ENCODE data around the gene MPG. TPM values are rescaled to one million over a fixed set of nuclear protein-coding genes. Genes with fewer than 3 reads are reported as not detected.

MPG gene
- total and polyA plus RNA-seq, 12 donors, result 32.2 to 88.5 (median 41.1) TPM

DNA sequence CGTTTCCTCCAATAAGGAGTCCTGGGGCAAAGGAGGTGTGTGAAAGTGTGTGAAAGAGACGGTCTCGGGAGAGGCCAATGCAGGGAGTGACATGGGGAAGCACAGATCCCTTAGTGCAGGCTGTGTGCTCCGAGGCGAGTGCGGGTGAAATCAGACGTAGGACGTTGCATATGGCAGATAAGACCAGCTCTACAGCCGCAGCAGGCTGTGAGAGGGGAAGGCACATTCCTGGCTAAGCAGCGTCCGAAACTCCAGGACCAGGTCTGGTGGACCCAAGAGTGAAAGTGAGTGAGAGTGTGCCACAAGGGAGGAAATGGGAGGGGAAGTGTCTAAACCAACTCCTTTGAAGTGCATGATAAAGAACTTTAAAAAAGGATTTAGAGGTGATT lies 36.0 kb upstream of the MPG start:
- Histone ChIP-seq H3K27ac (no peak overlapping the region), H3K4me3 (peak overlapping the region in 8 of 10 donors; percentile 14 to 44 (median 38)), H3K9me3 (no peaks in the 10 kb centered on the region), H3K4me1 (peaks cover 0 to 7% (median 0%) of the 10 kb centered on the region in 9 donors), H3K27me3 (no peaks in the 10 kb centered on the region), H3K36me3 (peaks cover 0 to 41% (median 8%) of the 10 kb centered on the region in 9 donors)
- 82% methylated on average over 11 of the region's 11 CpGs for WGBS, 2 donors
- peak in 3 of 8 donors; percentile 23 to 45 (median 40) for ATAC-seq
- TF ChIP-seq, protein P1, sequence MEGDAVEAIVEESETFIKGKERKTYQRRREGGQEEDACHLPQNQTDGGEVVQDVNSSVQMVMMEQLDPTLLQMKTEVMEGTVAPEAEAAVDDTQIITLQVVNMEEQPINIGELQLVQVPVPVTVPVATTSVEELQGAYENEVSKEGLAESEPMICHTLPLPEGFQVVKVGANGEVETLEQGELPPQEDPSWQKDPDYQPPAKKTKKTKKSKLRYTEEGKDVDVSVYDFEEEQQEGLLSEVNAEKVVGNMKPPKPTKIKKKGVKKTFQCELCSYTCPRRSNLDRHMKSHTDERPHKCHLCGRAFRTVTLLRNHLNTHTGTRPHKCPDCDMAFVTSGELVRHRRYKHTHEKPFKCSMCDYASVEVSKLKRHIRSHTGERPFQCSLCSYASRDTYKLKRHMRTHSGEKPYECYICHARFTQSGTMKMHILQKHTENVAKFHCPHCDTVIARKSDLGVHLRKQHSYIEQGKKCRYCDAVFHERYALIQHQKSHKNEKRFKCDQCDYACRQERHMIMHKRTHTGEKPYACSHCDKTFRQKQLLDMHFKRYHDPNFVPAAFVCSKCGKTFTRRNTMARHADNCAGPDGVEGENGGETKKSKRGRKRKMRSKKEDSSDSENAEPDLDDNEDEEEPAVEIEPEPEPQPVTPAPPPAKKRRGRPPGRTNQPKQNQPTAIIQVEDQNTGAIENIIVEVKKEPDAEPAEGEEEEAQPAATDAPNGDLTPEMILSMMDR (IDR thresholded peaks at IDR 0.05), result no peak
- no peak for DNase-seq
- intact Hi-C loops (cut with DNase I), result no loop called here

DNA sequence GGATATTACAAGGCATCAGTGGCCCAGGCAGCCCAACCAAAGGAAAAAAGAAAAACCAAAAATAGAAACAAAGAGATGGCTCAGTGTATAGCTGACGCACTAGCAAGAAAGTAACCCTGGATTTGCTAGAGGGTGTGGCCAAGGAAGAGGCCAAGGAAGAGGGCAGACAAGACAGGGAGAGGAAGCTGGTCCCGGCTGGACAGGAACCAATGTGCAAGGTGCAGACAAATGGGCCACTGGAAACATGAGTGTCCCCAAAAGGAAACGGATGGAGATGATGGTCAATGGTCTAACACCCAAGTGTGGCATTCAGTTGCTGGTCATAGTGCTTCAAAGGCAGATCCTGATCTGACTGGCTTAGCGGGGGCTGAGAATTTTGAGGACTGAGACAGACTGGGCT lies 35.3 kb upstream of the MPG start:
- H3K27me3 ChIP-seq, result no peaks in the 10 kb centered on the region
- H3K36me3 ChIP-seq, result peaks cover 0 to 46% (median 12%) of the 10 kb centered on the region in 9 donors
- intact Hi-C loops (cut with DNase I), result no loop called here
- no peak for ATAC-seq
- TF ChIP-seq, protein P1 (IDR thresholded peaks at IDR 0.05), result no peak
- no peak for DNase-seq
- no peak overlapping the region for H3K4me3 ChIP-seq
- H3K27ac ChIP-seq, result no peak overlapping the region
- no peaks in the 10 kb centered on the region for H3K9me3 ChIP-seq
- 80 to 82% methylated on average over 4 of the region's 4 CpGs for WGBS, 2 donors
- H3K4me1 ChIP-seq, result peaks cover 0 to 7% (median 0%) of the 10 kb centered on the region in 9 donors

DNA sequence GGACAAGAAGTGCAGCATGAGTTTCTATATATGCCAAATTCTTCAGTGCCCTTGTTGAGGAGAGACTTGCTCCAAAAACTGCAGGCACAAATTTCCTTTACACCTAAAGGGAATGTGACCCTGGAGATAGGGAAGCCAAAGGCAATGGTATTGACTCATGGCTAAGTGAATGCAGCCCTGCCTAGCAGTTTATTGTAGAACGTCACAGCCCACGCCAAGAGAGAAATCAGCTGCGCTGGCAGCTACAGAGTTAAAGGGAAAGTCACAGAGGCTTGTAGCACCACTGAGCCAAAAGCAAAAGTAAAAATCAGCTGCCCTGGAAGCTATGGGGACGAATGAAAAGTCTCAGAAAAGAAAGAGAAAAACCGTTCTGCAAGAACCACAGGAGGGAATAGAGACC lies 34.7 kb upstream of the MPG start:
- TF ChIP-seq, protein P1 (IDR thresholded peaks at IDR 0.05), result no peak
- WGBS, 2 donors, result 83 to 87% methylated on average over 5 of the region's 5 CpGs
- Histone ChIP-seq H3K4me3 (no peak overlapping the region), H3K9me3 (no peaks in the 10 kb centered on the region), H3K27ac (no peak overlapping the region), H3K27me3 (no peaks in the 10 kb centered on the region), H3K4me1 (peaks cover 0 to 7% (median 0%) of the 10 kb centered on the region in 9 donors), H3K36me3 (peaks cover 0 to 49% (median 12%) of the 10 kb centered on the region in 9 donors)
- no peak for ATAC-seq
- DNase-seq, result no peak
- intact Hi-C loops (cut with DNase I), result no loop called here

DNA sequence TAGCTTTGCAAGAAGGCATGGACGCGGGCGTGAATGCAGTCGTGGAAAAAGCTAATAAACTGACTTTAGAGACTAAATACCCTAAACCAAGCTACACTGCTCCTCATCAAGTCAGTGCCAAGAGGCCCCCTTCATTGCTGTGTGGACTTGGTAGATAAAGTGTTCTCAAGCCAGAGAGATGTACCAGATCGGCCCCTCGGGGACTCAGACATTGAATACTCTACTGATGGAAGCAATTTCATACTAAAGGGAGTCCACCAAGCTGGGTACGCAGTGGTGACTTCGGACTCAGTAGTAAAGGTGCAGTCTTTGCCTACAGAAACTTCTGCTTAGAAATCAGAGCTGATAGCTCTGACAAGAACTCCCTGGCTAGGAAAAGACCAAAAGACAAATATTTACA lies 33.4 kb upstream of the MPG start:
- ATAC-seq, result no peak
- no peak for DNase-seq

More for the DNA sequence above, 33.4 kb upstream of the MPG start:
- intact Hi-C loops (cut with DNase I), result no loop called here
- Histone ChIP-seq H3K9me3 (no peaks in the 10 kb centered on the region), H3K4me1 (no peaks in the 10 kb centered on the region), H3K27me3 (no peaks in the 10 kb centered on the region), H3K27ac (no peak overlapping the region), H3K4me3 (no peak overlapping the region), H3K36me3 (peaks cover 0 to 61% (median 12%) of the 10 kb centered on the region in 9 donors)
- 92 to 97% methylated on average over 8 of the region's 8 CpGs for WGBS, 2 donors
- TF ChIP-seq, protein P1 (IDR thresholded peaks at IDR 0.05), result no peak
